Peyer's patch (tissue), 4 donors: Measurements from ENCODE around the gene GTF2H2C. TPM values are rescaled to one million over a fixed set of nuclear protein-coding genes. Genes with fewer than 3 reads are reported as not detected.
"Not testable (repeated sequence)": the region's sequence is repeated elsewhere in the genome, so short reads cannot be mapped to it uniquely, and the experiment has no call there.

Experiments used
- DNase-seq, 3 donors: peaks; one replicate each; pipeline ENCODE4 v3.0.0-alpha.2; 2017 to 2019
- H3K27ac ChIP-seq, 4 donors: fragments of 200-600 bp; sonication (generic); one replicate each; pipeline ENCODE4 v1.5.1; 2016 to 2019
- H3K27me3 ChIP-seq, 2 donors: fragments of 200-600 bp; sonication (generic); one replicate each; pipeline ENCODE4 v1.5.1; 2019
- H3K36me3 ChIP-seq, 3 donors: fragments of 200-600 bp; sonication (generic); one replicate each; pipeline ENCODE4 v1.5.1; 2016 to 2019
- H3K4me1 ChIP-seq, 4 donors: fragments of 200-600 bp; sonication (generic); one replicate each; pipeline ENCODE4 v1.5.1; 2016 to 2019
- H3K4me3 ChIP-seq, 4 donors: fragments of 200-600 bp; sonication (generic); 1 replicate in 3 of 4; 2 replicates in 1 of 4; pipeline ENCODE4 v1.5.1; 2016 to 2019; ENCODE audit warnings: mild to moderate bottlenecking in 1 of 4
- H3K9me3 ChIP-seq, 4 donors: fragments of 200-600 bp; sonication (generic); one replicate each; pipeline ENCODE4 v1.5.1; 2016 to 2019; ENCODE audit warnings: mild to moderate bottlenecking in 1 of 4
- CTCF ChIP-seq, 6 experiments: fragments of 450-650 bp in 4 of 6; fragments of 200-600 bp in 2 of 6; sonication (generic) in 1 of 6; IDR thresholded peaks; one replicate each; pipeline ENCODE4 v1.5.1; 2017 to 2019; ENCODE audit warnings: antibody characterized with exemption in 6 of 6, mild to moderate bottlenecking in 3 of 6, moderate library complexity in 1 of 6
- POLR2A ChIP-seq, 2 donors: fragments of 450-650 bp; IDR thresholded peaks; one replicate each; pipeline ENCODE4 v1.5.1; 2017; ENCODE audit warnings: antibody characterized with exemption in 2 of 2, mild to moderate bottlenecking in 2 of 2, moderate library complexity in 2 of 2
- total RNA-seq, 4 donors: library from RNA; depleted of rRNA; stranded (reverse); fragments of >200 nt; gene quantifications; one replicate each; pipeline ENCODE4 v1.1.0, GENCODE V29; 2016

The GTF2H2C gene
- total RNA-seq, 4 donors from 2014 or later: 13.8 to 27.5 (median 20.6) TPM

- TF ChIP-seq CTCF (IDR thresholded peaks at IDR 0.05) (no peak), POLR2A (IDR thresholded peaks at IDR 0.05) (no peak)
- H3K9me3 ChIP-seq: no peaks in the 10 kb centered on the region
- H3K4me1 ChIP-seq: no peaks in the 10 kb centered on the region
- H3K4me3 ChIP-seq: no peak overlapping the region
- H3K27ac ChIP-seq: peak overlapping the region in 1 of 4 donors; percentile 30
- H3K27me3 ChIP-seq: no peaks in the 10 kb centered on the region
- no peak for DNase-seq
- no peaks in the 10 kb centered on the region for H3K36me3 ChIP-seq
Observed at GRCh38 chr5:69528035-69528434, 32.0 kb upstream of the GTF2H2C start.

- H3K9me3 ChIP-seq: no peaks in the 10 kb centered on the region
- no peak for TF ChIP-seq CTCF (IDR thresholded peaks at IDR 0.05)
- no peak for TF ChIP-seq POLR2A (IDR thresholded peaks at IDR 0.05)
- H3K27ac ChIP-seq: no peak overlapping the region
- no peaks in the 10 kb centered on the region for H3K4me1 ChIP-seq
- no peak for DNase-seq
- H3K4me3 ChIP-seq: no peak overlapping the region
- no peaks in the 10 kb centered on the region for H3K36me3 ChIP-seq
- no peaks in the 10 kb centered on the region for H3K27me3 ChIP-seq
Observed at GRCh38 chr5:69528609-69529008, 31.4 kb upstream of the GTF2H2C start.

GRCh38 chr5:69530561-69531405 is 29.2 kb upstream of the GTF2H2C start:
- DNase-seq: no peak
- no peaks in the 10 kb centered on the region for H3K4me1 ChIP-seq
- H3K27ac ChIP-seq: no peak overlapping the region
- H3K27me3 ChIP-seq: no peaks in the 10 kb centered on the region
- no peaks in the 10 kb centered on the region for H3K36me3 ChIP-seq
- TF ChIP-seq POLR2A (IDR thresholded peaks at IDR 0.05) (no peak), CTCF (IDR thresholded peaks at IDR 0.05) (no peak)
- no peak overlapping the region for H3K4me3 ChIP-seq
- H3K9me3 ChIP-seq: no peaks in the 10 kb centered on the region

GRCh38 chr5:69531406-69531801 is 28.6 kb upstream of the GTF2H2C start:
- H3K9me3 ChIP-seq: no peaks in the 10 kb centered on the region
- no peaks in the 10 kb centered on the region for H3K36me3 ChIP-seq
- no peak overlapping the region for H3K27ac ChIP-seq
- H3K4me3 ChIP-seq: no peak overlapping the region
- TF ChIP-seq CTCF (IDR thresholded peaks at IDR 0.05) (no peak), POLR2A (IDR thresholded peaks at IDR 0.05) (no peak)
- no peak for DNase-seq
- H3K4me1 ChIP-seq: no peaks in the 10 kb centered on the region
- H3K27me3 ChIP-seq: no peaks in the 10 kb centered on the region

- H3K9me3 ChIP-seq, H3K27ac ChIP-seq, H3K27me3 ChIP-seq, H3K4me1 ChIP-seq, H3K36me3 ChIP-seq, DNase-seq, H3K4me3 ChIP-seq: not testable (repeated sequence)
Observed at GRCh38 chr5:69537911-69538310, 22.1 kb upstream of the GTF2H2C start.

GRCh38 chr5:69538735-69539134 is 21.3 kb upstream of the GTF2H2C start:
- DNase-seq, H3K9me3 ChIP-seq, H3K27me3 ChIP-seq, H3K4me1 ChIP-seq, H3K4me3 ChIP-seq, H3K36me3 ChIP-seq, H3K27ac ChIP-seq: not testable (repeated sequence)

GRCh38 chr5:69541347-69541746 is 18.6 kb upstream of the GTF2H2C start:
- DNase-seq, H3K4me3 ChIP-seq, H3K36me3 ChIP-seq, H3K9me3 ChIP-seq, H3K4me1 ChIP-seq, H3K27ac ChIP-seq, H3K27me3 ChIP-seq: not testable (repeated sequence)

- H3K27me3 ChIP-seq, H3K27ac ChIP-seq, DNase-seq, H3K36me3 ChIP-seq, H3K4me1 ChIP-seq, H3K4me3 ChIP-seq, H3K9me3 ChIP-seq: not testable (repeated sequence)
Observed at GRCh38 chr5:69542838-69543618, 17.0 kb upstream of the GTF2H2C start.

- DNase-seq, H3K36me3 ChIP-seq, H3K27me3 ChIP-seq: not testable (repeated sequence)
Observed at GRCh38 chr5:69544602-69545001, 15.4 kb upstream of the GTF2H2C start.

More at GRCh38 chr5:69544602-69545001, 15.4 kb upstream of the GTF2H2C start:
- not testable (repeated sequence) for H3K4me3 ChIP-seq, H3K9me3 ChIP-seq, H3K4me1 ChIP-seq, H3K27ac ChIP-seq
